Activated B cell treated with CpG ODN at 0.5 μM for 24 hours (primary cell): ENCODE measurements around the gene MRM3. TPM values are rescaled to one million over a fixed set of nuclear protein-coding genes. Genes with fewer than 3 reads are reported as not detected.
"Not testable (repeated sequence)": the region's sequence is repeated elsewhere in the genome, so short reads cannot be mapped to it uniquely, and the experiment has no call there.

ENCODE experiments used
- ATAC-seq: fragments of 200-7000 bp; cut with Tn5 transposase; one replicate; pipeline ENCODE4 v1.10.0; 2021; ENCODE audit warnings: low read depth, mild to moderate bottlenecking, moderate library complexity
- CTCF ChIA-PET: fragments of 350-600 bp; sonication (Branson Sonifier 250); formaldehyde crosslinking; loops from one replicate; lab custom pipeline; 2021; ENCODE audit warnings: antibody characterized with exemption; lab: Charles Lee
- POLR2A ChIA-PET: fragments of 350-600 bp; sonication (Branson Sonifier 250); formaldehyde crosslinking; loops from one replicate; lab custom pipeline; 2021; ENCODE audit warnings: antibody characterized with exemption; lab: Charles Lee
- DNase-seq: peaks from one replicate; pipeline ENCODE4 v3.0.0; 2022
- H3K27ac Mint-ChIP-seq: one replicate; pipeline ENCODE4 v1.8.0; 2020; ENCODE audit warnings: mixed read lengths
- H3K27me3 Mint-ChIP-seq: one replicate; pipeline ENCODE4 v1.8.0; 2021; ENCODE audit warnings: mixed read lengths
- H3K36me3 Mint-ChIP-seq: one replicate; pipeline ENCODE4 v1.8.0; 2021; ENCODE audit warnings: low read depth, mixed read lengths
- H3K4me1 Mint-ChIP-seq: one replicate; pipeline ENCODE4 v1.8.0; 2021; ENCODE audit warnings: mixed read lengths
- H3K4me3 Mint-ChIP-seq: one replicate; pipeline ENCODE4 v1.8.0; 2020; ENCODE audit warnings: mild to moderate bottlenecking, mixed read lengths
- H3K9me3 Mint-ChIP-seq: one replicate; pipeline ENCODE4 v1.8.0; 2020; ENCODE audit warnings: mixed read lengths
- intact Hi-C: fragments of 100-400 bp; cut with micrococcal nuclease; formaldehyde crosslinking; loops from one replicate; pipeline ENCODE4 v1.15.1; 2024
- total RNA-seq: library from RNA; stranded (reverse); gene quantifications from 2 replicates; pipeline ENCODE4 v1.2.3, GENCODE V29; 2022
- TF ChIP-seq, protein P1 (sequence below): fragments of 200-600 bp; IDR thresholded peaks from one replicate; pipeline ENCODE4 v1.8.0; 2022; ENCODE audit warnings: antibody characterized with exemption, mild to moderate bottlenecking

Gene MRM3
- total RNA-seq, 1 donor from 2014 or later, result 26.3 TPM

DNA sequence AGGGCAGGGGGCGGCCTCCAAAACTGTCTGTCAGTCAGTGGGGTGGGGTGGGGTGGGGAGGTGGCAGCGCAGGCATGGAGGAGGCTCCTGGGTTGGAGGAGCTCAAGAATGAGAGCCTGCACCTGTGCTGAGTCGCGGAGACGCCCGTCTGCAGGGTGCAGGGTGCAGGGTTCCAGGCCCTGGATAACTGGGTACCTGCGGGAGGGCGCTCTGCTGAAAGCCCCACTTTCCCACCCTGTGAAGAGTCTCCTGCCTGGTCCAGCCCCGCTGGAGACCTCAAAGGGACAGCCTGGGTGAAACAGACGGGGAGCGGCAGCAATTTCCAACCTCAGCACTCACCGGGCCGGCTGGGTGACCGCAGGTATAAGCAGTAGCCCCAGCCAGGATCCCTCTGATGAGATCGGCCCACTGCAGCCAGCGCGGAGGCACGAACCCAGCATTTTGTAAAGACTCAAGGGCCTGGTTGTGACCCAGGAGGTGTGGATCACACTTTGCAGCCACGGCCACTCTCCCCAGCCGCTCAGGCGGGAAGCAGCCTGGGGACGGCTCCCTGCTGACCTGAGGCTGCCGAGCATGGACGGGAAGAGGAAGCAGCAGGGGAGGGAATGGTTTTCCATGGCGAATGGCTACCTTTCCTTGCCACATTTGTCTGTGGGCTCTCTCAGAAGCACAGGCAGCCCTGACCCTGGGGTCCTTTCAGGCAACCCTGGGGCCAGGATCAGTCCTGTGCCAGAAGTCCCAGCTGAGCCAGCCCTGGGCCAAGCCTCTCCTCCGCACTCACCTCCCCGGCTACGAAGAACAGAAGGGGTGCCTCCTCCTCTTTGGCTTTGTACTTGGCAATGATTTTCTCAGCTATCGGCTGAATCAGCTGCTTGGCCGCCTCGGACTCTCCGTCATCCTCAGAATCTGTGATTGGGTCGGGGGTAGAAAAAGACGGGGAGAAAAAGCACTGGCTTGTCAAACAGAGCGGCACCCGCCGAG, 21.0 kb downstream of the MRM3 start:
- Mint-ChIP-seq H3K27me3 (no peaks in the 10 kb centered on the region), H3K9me3 (no peaks in the 10 kb centered on the region), H3K27ac (no peak overlapping the region), H3K36me3 (no peaks in the 10 kb centered on the region), H3K4me1 (no peaks in the 10 kb centered on the region), H3K4me3 (no peak overlapping the region)
- TF ChIP-seq, protein P1, sequence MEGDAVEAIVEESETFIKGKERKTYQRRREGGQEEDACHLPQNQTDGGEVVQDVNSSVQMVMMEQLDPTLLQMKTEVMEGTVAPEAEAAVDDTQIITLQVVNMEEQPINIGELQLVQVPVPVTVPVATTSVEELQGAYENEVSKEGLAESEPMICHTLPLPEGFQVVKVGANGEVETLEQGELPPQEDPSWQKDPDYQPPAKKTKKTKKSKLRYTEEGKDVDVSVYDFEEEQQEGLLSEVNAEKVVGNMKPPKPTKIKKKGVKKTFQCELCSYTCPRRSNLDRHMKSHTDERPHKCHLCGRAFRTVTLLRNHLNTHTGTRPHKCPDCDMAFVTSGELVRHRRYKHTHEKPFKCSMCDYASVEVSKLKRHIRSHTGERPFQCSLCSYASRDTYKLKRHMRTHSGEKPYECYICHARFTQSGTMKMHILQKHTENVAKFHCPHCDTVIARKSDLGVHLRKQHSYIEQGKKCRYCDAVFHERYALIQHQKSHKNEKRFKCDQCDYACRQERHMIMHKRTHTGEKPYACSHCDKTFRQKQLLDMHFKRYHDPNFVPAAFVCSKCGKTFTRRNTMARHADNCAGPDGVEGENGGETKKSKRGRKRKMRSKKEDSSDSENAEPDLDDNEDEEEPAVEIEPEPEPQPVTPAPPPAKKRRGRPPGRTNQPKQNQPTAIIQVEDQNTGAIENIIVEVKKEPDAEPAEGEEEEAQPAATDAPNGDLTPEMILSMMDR, result no peak
- ChIA-PET CTCF (no interaction called here), POLR2A (no interaction called here)
- ATAC-seq, result no peak
- no peak for DNase-seq
- intact Hi-C loops, result no loop called here

DNA sequence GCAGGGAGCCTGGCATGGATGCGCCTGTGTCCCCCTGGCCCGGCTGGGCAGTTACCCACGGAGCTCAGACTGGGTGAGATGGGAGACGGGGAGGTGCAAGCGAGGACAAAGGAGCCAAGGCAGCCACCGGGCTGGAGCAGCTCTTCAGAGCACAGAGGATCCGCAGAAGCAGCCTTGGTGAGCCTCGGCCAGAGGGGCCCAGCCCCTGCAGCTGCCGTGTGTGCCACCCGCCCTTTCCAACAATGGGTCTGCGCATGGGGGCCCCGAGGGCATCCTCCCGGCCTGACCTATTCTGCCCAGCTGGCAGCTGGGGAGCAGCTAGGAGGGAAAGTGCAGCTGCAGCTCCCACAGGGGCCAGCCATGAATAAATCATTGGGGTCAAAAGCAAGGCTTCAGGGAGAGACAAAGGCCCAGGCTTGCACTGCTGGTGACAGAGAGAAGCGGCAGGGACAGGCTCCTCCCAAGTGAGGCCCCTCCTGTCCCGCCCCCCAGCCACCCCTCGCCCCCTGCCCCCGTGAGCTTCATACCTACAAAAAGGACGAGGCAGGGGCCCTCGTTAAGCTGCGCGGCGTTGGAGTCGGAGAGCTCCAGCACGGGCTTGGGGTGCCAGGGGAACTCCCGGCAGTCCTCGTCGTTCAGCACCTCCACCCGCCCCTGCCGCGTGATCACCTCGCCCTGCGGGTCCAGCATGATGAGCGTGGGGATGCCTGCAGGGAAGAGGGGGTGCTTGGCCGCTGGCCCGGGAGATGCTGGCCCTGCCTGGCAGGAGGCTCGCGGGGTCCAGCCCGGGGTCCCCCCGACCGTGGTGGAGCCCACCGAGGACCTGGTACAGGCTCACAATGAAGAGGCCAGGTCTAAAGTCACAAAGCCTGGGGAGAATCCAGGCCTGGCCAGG, 22.6 kb downstream of the MRM3 start:
- intact Hi-C loops, result no loop called here
- no peak overlapping the region for H3K4me3 Mint-ChIP-seq
- DNase-seq, result no peak
- H3K27ac Mint-ChIP-seq, result no peak overlapping the region
- no peaks in the 10 kb centered on the region for H3K9me3 Mint-ChIP-seq
- no peaks in the 10 kb centered on the region for H3K27me3 Mint-ChIP-seq
- TF ChIP-seq, protein P1, result no peak
- ATAC-seq, result no peak
- no peaks in the 10 kb centered on the region for H3K36me3 Mint-ChIP-seq
- no peaks in the 10 kb centered on the region for H3K4me1 Mint-ChIP-seq
- ChIA-PET POLR2A (no interaction called here), CTCF (no interaction called here)

DNA sequence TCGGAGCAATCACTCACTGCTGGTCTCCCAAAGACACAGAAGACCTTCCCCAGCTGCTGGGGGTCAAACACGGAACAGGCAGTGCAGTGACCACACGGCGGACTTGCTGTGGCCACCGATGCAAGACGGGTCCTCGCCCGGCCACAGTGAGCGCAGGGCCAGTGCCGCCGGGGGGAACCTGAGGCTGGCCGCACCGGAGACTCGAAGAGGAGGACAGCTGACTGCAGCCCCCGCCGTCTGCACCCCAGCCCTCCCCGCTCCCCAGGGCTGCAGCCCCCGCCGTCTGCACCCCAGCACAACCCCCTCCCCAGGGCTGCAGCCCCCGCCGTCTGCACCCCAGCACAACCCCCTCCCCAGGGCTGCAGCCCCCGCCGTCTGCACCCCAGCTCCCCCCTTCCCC, 23.7 kb downstream of the MRM3 start:
- H3K27me3 Mint-ChIP-seq, H3K27ac Mint-ChIP-seq, H3K36me3 Mint-ChIP-seq, DNase-seq, CTCF ChIA-PET, H3K4me3 Mint-ChIP-seq, POLR2A ChIA-PET, H3K9me3 Mint-ChIP-seq, intact Hi-C loops, ATAC-seq, H3K4me1 Mint-ChIP-seq: not testable (repeated sequence)

DNA sequence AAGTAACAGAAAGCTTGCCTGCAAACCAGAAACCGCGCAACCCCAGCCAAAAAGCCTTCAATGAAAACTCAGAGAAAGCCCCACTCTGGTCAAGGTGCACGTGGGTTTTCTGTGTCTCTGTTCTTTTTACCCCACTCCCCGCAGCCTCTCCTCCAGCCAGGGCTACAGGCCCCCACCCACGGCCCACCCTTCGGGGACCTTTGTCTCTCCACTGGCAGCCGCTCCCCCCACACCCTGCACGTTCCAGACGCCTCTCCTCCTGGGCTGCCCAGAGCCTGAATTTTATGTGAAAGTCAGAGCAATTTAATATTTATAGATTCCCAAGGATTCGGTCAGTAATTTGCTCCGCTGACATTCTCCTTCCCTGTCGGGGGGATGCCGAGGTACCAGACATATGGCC, 24.2 kb downstream of the MRM3 start:
- no peak for DNase-seq
- Mint-ChIP-seq H3K4me1 (no peaks in the 10 kb centered on the region), H3K27ac (no peak overlapping the region), H3K9me3 (no peaks in the 10 kb centered on the region), H3K27me3 (no peaks in the 10 kb centered on the region), H3K4me3 (no peak overlapping the region), H3K36me3 (no peaks in the 10 kb centered on the region)
- TF ChIP-seq, protein P1, result no peak
- no peak for ATAC-seq
- intact Hi-C loops, result no loop called here
- ChIA-PET POLR2A (no interaction called here), CTCF (no interaction called here)

DNA sequence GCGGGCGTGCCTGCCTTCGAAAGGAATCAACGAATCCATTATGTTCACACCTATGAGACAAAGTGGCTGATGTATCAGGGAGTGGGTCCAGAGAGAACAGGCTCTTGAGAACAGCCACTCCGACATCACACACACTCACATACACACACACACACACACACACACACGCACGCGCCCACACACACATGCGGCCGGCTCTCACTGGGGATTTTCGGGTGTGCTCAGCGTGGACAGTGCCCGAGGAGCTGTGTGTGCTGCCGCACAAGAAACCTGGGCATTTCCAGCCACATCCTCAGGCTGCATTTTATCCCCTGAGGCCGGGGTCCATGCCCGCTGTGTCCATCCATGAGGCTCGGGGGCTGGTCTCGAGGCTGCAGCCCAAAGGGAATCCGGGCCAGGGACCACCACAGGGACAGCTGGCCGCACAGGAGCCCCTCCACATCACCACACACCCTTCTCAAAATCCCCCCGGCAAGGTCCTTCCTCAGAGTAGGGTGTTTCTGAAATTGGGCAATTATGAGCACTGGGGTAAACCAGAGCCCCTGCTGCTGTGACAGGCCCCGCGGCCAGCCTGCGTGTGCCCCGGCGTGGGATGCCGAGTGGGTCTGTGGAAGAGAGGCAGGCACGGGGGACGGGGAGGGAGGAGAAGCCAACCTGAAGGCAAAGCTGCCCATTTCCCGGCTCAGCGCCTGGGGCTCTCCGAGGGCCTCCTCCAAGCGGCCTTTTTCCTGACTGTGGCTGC, 24.8 kb downstream of the MRM3 start:
- ChIA-PET POLR2A (no interaction called here), CTCF (no interaction called here)
- ATAC-seq (no peak), DNase-seq (no peak)
- H3K36me3 Mint-ChIP-seq, result no peaks in the 10 kb centered on the region
- H3K4me1 Mint-ChIP-seq, result no peaks in the 10 kb centered on the region
- H3K27ac Mint-ChIP-seq, result no peak overlapping the region
- H3K27me3 Mint-ChIP-seq, result no peaks in the 10 kb centered on the region
- TF ChIP-seq, protein P1, result no peak
- intact Hi-C loops, result no loop called here
- no peaks in the 10 kb centered on the region for H3K9me3 Mint-ChIP-seq
- H3K4me3 Mint-ChIP-seq, result no peak overlapping the region
